HG03354 (cell line): ENCODE measurements around the gene IL3.

Source experiments
- ATAC-seq: cut with Tn5 transposase; IDR thresholded peaks from one replicate; pipeline ENCODE4 v1.9.1; 2021; ENCODE audit warnings: mild to moderate bottlenecking; ENCODE audit not compliant: unreplicated experiment, poor library complexity, severe bottlenecking

IL3 gene

DNA sequence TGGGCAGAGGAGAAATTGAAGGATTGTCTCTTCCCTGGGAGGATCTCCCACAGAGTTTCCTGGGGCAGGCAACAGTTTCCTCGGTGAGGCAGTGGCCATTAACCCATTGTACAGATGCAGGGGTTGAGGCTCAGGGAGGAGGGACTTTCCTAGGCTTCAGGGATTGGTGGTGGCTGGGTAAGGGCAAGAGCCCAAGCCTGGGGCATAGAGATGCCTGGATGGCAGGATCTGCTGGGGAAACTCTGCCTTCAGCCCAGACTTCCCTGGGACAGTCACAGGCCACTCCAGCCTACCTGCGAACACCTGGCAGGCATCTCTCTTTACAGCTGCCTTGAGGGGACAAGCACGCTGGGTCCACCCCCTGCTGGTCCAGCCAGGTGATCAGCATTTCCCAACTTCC, 9.5 kb downstream of the IL3 start:
- ATAC-seq, result no peak

DNA sequence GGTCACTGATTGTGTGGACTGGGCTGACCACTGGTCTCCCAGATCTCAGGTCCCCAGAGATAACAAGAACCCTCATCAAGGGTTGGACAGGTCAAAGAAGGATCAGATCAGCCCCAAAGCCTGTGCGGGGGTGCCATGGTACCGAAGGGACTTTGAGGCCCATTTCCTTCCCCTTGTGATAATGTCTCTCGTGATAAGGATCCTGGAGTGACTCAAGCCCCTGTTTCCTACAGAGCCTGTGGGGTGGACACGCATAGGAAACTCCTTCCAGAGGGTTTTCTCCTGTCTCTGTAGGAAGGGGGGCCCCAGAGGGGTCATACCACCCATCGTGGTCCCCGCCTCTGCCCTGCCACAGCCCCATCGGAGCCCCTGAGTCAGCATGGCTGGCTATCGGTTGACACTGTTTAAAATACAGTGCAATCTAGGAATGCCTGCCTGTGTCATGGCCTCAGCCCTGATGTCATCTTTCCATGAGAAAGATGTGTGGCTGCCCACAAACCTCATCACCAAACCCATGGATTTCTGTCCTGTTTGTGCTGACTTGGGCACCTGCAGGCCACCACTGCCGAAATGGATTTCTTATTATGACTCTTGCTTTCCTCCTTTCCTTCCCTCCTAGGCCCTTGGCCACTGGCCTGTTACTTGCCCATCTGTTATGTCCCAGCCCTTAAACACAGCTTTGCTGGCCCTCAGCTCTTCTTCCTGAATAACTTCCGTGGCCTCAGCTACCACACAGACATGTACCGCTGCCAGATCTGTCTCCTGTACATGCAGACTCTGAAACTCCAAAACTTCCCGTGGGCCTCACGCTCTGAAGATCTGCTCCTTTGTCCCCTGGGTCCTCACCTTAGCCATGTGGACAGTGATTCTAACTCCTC, 10.2 kb downstream of the IL3 start:
- ATAC-seq, result no peak

DNA sequence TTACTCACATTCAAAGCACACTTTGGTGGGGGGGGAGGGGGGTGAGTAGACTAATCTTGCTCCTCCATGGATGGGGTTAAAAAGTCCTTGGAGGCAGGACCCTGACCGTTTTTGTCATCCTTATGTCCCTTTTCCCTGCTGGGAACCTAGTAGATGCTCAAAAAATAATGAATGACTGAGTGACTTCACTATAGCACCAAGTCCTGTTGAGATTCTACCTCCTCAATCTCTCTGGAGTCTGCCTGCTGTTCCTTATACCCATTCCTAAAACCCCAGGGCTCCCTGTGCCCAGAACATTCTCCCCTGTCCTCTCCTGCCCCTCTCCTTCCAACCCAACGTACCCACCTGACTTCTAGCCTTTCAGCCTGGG, 10.9 kb downstream of the IL3 start:
- ATAC-seq, result no peak

- ATAC-seq, result no peak
Observed at GRCh38 chr5:132072070-132072469, 11.6 kb downstream of the IL3 start.

DNA sequence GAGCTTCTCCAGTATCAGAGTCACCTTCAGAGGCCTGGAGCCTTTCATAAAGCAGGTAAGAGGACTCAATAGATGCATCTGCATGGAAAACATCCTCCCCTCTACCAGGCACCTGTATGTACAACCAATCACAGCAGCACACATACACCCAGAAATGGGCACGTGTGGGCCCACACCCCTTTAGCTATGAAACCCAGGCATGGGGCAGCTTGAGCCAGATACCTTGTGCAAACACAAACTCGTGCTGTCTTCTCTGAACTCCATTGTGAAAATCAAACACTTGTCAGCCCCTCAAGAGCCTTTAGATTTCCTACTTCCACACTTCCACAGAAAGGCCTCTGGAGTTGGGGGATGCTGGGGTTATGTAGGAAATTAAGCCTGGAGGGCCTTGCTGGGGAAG, 12.1 kb downstream of the IL3 start:
- ATAC-seq, result no peak

GRCh38 chr5:132073231-132074013, 13.0 kb downstream of the IL3 start, which contains the start of gene CSF2:
TSS of gene CSF2 (plus strand) at chr5:132073789. CDS start at chr5:132073824, 35 bp downstream.
- no peak for ATAC-seq

- no peak for ATAC-seq
Observed at GRCh38 chr5:132074091-132074771, 13.8 kb downstream of the IL3 start.

GRCh38 chr5:132074772-132075718, 14.6 kb downstream of the IL3 start:
- ATAC-seq, result no peak

DNA sequence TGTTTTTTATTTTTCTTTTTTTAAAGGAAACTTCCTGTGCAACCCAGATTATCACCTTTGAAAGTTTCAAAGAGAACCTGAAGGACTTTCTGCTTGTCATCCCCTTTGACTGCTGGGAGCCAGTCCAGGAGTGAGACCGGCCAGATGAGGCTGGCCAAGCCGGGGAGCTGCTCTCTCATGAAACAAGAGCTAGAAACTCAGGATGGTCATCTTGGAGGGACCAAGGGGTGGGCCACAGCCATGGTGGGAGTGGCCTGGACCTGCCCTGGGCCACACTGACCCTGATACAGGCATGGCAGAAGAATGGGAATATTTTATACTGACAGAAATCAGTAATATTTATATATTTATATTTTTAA, 15.2 kb downstream of the IL3 start:
- no peak for ATAC-seq

GRCh38 chr5:132076202-132076830, 15.9 kb downstream of the IL3 start:
- no peak for ATAC-seq

DNA sequence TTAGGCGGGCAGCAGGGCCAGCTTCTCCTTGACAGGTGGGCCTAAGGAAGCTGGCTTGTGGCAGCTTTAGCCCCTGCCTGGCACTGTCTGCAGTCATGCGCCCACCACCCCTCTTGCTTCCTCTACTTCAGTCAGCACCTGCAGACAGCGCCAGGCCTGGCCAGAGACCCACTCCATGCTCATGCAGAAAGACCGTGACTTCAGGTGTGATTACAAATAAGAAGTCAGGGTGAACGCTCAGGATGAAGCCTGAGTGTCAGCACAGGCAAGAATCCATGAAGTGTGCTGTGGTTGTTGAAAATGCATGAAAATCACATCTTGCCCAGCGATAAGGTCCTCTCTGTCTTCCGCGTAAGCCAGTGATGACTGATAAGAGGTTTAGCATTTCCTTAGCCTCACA, 16.5 kb downstream of the IL3 start:
- no peak for ATAC-seq

DNA sequence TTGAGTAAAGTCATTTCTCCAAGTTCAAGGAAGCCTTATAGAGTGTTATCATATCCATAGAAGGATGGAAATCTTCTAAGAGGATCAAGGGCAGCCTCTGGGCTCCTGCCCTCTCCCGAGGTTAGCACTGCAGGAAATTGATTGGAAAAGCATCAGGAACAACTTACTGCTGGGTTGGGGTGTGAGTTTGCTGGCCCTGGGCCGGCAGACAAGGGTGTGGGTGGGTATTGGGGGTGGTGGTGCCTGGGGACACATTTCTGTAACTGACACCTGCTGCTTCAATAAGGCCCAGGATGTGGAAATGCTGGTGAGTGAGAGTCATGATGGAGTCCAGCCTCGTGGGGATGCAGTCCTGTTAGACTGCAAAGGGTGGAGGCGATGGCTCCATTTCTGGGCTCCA, 18.6 kb downstream of the IL3 start:
- ATAC-seq, result no peak

- no peak for ATAC-seq
Observed at GRCh38 chr5:132079619-132080018, 19.2 kb downstream of the IL3 start.

DNA sequence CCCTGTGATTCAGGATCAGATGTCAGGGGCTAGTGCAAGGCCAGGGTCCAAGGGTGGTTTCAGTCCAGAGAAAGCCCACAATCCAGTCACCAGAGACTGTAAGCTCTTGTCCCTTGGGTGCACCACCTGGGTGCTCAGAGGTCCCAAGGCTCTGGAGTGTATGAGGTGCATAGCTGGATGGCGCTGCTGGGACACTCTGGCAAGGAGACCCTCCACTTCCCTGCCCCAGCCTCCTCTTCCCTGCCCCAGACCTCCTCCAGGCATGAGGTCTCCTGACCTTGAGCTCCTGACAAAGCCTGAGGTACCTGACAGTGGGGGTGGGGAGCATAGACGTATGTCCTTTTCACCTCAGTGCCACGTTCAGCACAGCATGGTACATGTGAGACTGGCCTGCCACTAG, 20.1 kb downstream of the IL3 start:
- no peak for ATAC-seq

DNA sequence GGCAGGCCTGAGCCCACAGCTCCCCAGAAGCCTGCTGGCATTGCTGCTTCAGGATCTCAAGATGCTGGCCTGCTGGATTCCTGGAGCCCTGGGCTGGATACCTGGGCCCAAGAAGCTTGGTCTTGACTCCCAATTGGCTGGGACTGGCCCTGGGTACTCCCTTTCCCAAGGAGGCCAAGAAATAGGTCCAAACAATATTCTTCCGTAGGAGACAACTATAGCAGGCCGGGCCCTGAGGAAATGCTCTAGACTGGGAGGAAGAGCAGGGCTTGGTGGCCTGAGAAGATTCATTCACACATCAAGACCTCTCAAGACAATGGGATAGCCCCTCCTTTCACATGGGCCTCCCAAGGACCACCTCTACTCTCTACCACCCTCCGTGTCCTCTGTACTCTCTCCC, 21.0 kb downstream of the IL3 start:
- no peak for ATAC-seq

DNA sequence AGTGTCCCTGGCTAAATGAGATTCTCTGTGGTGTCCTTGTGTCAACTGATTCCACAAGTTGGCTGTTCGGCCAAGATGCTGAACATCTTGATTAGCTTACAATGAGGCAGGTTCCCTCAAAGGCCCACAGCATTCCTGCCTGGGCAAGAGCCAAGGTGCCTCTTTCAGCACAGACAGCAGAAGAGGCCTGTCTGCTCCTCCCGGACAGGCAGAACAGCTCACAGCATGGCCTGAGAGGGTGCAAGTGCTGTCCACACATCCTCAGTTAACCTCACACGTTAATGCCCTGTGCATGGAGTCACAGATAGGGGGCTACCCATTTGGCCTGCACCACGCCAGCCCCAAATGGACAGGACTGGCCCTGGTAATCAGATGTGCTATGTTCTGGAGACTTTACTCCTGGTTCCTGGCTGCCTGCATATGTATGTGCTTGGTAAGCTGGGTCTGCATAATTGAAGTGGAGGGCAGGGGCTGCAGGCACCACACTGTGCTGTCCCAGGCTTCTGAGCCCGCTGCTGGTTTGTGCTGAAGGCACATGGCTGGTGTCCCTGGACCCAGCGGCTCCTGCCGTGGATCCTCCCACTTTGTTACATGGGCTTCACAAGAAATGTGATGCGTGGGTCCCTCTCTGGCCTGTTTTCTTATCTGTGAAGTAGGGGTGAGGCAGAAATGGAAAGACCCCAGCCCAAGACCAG, 22.0 kb downstream of the IL3 start:
- no peak for ATAC-seq

GRCh38 chr5:132083071-132083678, 22.7 kb downstream of the IL3 start:
- ATAC-seq, result no peak

DNA sequence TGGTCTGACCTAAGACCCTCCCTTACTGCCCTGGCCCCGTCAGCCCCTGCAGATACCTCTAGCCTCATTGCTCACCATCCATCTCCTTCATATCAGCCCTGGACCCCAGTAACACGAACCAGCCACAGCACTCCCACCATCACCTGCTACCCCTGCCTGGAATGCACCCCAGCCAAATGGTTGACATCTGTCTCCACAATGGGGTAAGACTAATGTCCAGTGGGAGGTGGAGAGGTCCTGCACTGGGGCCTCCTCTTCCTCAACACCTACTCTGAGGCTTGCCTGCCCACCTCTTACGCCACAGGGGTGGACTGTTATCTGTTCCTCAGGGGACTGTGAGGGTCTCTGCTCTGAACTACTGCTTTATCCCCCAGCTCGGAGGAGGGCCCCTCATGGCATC, 25.2 kb downstream of the IL3 start:
- no peak for ATAC-seq
